HFF-Myc (cell line): ENCODE data around the gene ABHD8.

Experiments
- DNase-seq: peaks from one replicate; pipeline ENCODE4 v3.0.0-alpha.2; 2011; ENCODE audit warnings: low read depth; ENCODE audit errors: extremely low read depth
- H3K4me3 ChIP-seq: replicated peaks from 2 replicates; pipeline ENCODE4 v1.5.1; 2011; ENCODE audit warnings: low read depth, mild to moderate bottlenecking, control low read depth, low read length
- TF ChIP-seq, protein P1 (sequence below): IDR thresholded peaks from 2 replicates; pipeline ENCODE4 v1.5.1; 2012; ENCODE audit warnings: mild to moderate bottlenecking, low read depth, low read length, control low read depth; ENCODE audit errors: missing control alignments

The ABHD8 gene

DNA sequence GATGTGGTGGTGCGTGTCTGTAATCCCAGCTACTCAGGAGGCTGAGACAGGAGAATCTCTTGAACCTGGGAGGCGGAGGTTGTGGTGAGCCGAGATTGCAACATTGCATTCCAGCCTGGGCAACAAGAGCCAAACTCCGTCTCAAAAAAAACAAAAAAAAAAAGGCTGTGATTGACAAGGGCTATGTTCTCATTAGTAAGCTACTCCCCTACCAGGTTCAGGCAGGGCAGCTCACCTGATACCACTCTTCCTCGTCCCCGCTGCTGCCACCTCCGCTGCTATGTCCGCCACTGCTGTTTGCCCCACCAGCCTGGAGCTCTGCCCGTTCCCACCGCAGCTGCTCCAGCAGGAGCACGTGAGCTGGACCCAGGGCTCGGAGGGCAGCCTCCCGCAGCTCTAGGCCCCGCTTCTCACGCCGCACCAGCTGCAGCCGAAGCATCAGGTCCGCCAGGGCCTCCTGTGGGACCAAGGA is 48.0 kb downstream of the ABHD8 start:
- TF ChIP-seq, protein P1, sequence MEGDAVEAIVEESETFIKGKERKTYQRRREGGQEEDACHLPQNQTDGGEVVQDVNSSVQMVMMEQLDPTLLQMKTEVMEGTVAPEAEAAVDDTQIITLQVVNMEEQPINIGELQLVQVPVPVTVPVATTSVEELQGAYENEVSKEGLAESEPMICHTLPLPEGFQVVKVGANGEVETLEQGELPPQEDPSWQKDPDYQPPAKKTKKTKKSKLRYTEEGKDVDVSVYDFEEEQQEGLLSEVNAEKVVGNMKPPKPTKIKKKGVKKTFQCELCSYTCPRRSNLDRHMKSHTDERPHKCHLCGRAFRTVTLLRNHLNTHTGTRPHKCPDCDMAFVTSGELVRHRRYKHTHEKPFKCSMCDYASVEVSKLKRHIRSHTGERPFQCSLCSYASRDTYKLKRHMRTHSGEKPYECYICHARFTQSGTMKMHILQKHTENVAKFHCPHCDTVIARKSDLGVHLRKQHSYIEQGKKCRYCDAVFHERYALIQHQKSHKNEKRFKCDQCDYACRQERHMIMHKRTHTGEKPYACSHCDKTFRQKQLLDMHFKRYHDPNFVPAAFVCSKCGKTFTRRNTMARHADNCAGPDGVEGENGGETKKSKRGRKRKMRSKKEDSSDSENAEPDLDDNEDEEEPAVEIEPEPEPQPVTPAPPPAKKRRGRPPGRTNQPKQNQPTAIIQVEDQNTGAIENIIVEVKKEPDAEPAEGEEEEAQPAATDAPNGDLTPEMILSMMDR, result no peak
- no peak for DNase-seq
- H3K4me3 ChIP-seq, result no peak overlapping the region

DNA sequence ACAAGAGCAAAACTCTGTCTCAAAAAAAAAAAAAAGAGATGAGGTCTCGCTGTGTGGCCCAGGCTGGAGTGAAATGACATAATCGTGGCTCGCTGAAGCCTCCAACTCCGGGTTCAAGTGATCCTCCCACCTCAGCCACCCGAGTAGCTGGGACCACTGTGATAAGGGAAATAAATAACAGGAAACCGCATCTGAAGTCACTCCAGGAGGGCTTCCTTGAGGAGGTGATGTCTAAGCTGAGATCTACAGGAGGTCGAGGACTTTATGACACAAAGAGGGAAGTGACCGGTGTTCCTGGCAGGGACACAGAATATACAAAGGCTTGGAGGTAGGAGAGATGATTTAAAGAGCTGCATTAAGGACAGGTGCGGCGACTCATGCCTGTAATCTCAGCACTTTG is 48.6 kb downstream of the ABHD8 start:
- TF ChIP-seq, protein P1, result no peak
- no peak overlapping the region for H3K4me3 ChIP-seq
- no peak for DNase-seq

- TF ChIP-seq, protein P1, result no peak
- no peak overlapping the region for H3K4me3 ChIP-seq
Observed at GRCh38 chr19:17249887-17250548, 53.2 kb downstream of the ABHD8 start.

GRCh38 chr19:17248011-17248776 is 55.0 kb downstream of the ABHD8 start:
- TF ChIP-seq, protein P1, result no peak
- no peak overlapping the region for H3K4me3 ChIP-seq
- no peak for DNase-seq

More at GRCh38 chr19:17249887-17250548, 53.2 kb downstream of the ABHD8 start:
- no peak for DNase-seq

DNA sequence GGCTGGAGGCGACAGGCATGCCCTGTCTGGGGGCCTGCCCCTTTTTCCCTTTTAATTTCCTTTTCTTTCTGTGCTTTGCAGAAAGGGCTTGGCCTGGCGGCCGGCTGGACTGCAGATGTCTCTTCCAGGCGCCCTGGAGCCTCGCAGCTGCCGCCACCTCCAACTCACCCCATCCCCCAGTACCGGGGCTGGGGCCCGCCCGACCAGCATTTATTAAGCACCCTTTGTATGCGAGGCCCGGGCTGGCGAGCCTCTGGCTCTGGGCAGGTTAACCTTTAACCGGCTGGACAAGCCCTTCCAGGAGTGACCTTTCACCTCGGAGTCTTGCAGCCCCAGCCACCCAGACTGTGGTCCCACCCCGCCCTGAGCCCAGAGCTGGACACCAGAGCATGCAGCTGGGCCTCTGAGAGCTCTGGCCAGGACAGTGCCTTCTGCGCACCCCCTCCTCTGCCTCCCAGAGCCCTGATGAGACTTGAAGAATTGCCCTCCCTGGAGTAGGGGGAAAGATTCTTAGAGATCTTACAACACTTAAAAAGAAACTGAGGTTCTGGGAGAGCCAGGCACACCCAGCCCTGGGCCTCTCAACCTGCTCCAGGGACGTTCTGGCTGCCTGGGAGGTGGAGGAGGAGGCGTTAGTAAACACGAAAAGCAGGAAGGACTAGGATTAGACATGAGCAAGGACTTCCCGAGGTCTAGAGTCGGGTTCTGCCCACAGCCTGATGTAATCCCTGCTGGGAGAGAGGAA is 56.4 kb downstream of the ABHD8 start:
- H3K4me3 ChIP-seq, result peak overlapping the region; percentile 40
- no peak for DNase-seq
- TF ChIP-seq, protein P1, result no peak

GRCh38 chr19:17245535-17245984 is 57.7 kb downstream of the ABHD8 start, which contains the start of gene NR2F6:
Gene NR2F6 (minus strand): TSS chr19:17245919. CDS start chr19:17245220, 699 bp downstream.
- no peak for DNase-seq
- peak within 1 kb of the TSS; percentile 86 for H3K4me3 ChIP-seq
- TF ChIP-seq, protein P1, result no peak
